HPDE6-E6E7 (cell line): ENCODE results near the gene RERE.

Experiments used
- DNase-seq: peaks from one replicate; pipeline ENCODE4 v3.0.0; 2011; ENCODE audit warnings: missing footprints; ENCODE audit errors: extremely low spot score

RERE gene

GRCh38 chr1:8574985-8575384 lies 242.5 kb downstream of the RERE start:
- DNase-seq = no peak

- no peak for DNase-seq
Measured at GRCh38 chr1:8572106-8572505, 245.3 kb downstream of the RERE start.

- peak; percentile 10 for DNase-seq
Measured at GRCh38 chr1:8571200-8571984, 246.0 kb downstream of the RERE start.

- DNase-seq = no peak
Measured at GRCh38 chr1:8570465-8570864, 247.0 kb downstream of the RERE start.

GRCh38 chr1:8569242-8569641 lies 248.2 kb downstream of the RERE start:
- no peak for DNase-seq

- no peak for DNase-seq
Measured at GRCh38 chr1:8568837-8569236, 248.6 kb downstream of the RERE start.

GRCh38 chr1:8567146-8567545 lies 250.3 kb downstream of the RERE start:
- no peak for DNase-seq

GRCh38 chr1:8565802-8566201 lies 251.6 kb downstream of the RERE start:
- DNase-seq = no peak

GRCh38 chr1:8563944-8564537 lies 253.4 kb downstream of the RERE start:
- DNase-seq = no peak

- no peak for DNase-seq
Measured at GRCh38 chr1:8562881-8563865, 254.3 kb downstream of the RERE start.

GRCh38 chr1:8562222-8562621 lies 255.2 kb downstream of the RERE start:
- no peak for DNase-seq

GRCh38 chr1:8560611-8561544 lies 256.6 kb downstream of the RERE start:
- no peak for DNase-seq

- no peak for DNase-seq
Measured at GRCh38 chr1:8560035-8560434, 257.4 kb downstream of the RERE start.

- no peak for DNase-seq
Measured at GRCh38 chr1:8555582-8555981, 261.9 kb downstream of the RERE start.

GRCh38 chr1:8554956-8555534 lies 262.4 kb downstream of the RERE start:
- peak; percentile 40 for DNase-seq

- no peak for DNase-seq
Measured at GRCh38 chr1:8552820-8553397, 264.5 kb downstream of the RERE start.

- DNase-seq = no peak
Measured at GRCh38 chr1:8551613-8552489, 265.6 kb downstream of the RERE start.

- DNase-seq = no peak
Measured at GRCh38 chr1:8551057-8551456, 266.4 kb downstream of the RERE start.

GRCh38 chr1:8547791-8548190 lies 269.6 kb downstream of the RERE start:
- DNase-seq = no peak
